Measurements from ENCODE around the gene DUSP28. TPM values are rescaled to one million over a fixed set of nuclear protein-coding genes. Genes with fewer than 3 reads are reported as not detected.
"Not testable (repeated sequence)": the region's sequence is repeated elsewhere in the genome, so short reads cannot be mapped to it uniquely, and the experiment has no call there.

The DUSP28 gene
- total and polyA plus RNA-seq, 2 experiments from 2014 or later: 2.7 to 4.3 TPM

DNA sequence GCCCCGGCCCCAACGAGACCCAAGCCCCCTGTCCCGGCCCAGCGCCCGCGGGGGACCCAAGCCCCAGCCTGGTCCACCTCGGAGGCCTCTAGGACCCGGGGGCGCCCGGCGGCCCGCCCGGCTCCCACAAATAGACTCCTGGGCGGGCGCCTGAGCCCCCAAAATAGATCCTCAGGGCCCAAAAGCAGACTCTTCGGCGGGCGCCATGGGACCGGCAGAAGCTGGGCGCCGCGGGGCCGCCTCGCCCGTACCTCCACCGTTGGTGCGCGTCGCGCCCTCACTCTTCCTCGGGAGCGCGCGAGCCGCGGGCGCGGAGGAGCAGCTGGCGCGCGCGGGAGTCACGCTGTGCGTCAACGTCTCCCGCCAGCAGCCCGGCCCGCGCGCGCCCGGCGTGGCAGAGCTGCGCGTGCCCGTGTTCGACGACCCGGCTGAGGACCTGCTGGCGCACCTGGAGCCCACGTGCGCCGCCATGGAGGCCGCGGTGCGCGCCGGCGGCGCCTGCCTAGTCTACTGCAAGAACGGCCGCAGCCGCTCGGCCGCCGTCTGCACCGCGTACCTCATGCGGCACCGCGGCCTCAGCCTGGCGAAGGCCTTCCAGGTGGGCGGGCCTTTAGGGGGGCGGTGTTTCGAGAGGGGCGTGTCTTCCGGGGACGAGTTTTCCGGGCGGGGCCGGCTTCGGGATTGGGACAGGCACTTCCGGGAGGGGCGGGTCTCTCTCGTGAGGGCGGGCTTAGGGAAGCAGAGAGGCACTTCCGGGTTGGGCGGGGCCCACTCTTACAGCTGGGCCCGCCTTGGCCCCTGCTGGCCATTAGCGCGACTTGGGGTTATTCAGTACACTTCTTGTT is 545 bp downstream of the DUSP28 start:
- peaks cover 9% of the 10 kb centered on the region; the same call in 1 of the 2 replicates for H3K79me2 ChIP-seq (replicated peaks; ENCODE audit: insufficient read depth)
- TF ChIP-seq POLR2AphosphoS5 (IDR thresholded peaks at IDR 0.05; ENCODE audit: low read depth) (peak; percentile 94), JUNB (IDR thresholded peaks at IDR 0.05; ENCODE audit: unreplicated experiment) (no peak)
- H3F3A ChIP-seq (replicated peaks; ENCODE audit: low read depth): 0 out of 2 replicates have a peak, but pooled peaks cover 5% of the 10 kb centered on the region
- H3K9me2 ChIP-seq (ENCODE audit: insufficient read depth): peaks cover 6% of the 10 kb centered on the region
- H3K27me3 ChIP-seq (ENCODE audit: insufficient read depth): peaks cover 24% of the 10 kb centered on the region
- Mint-ChIP-seq H3K9me3 (no peaks in the 10 kb centered on the region; the same call in 2 of the 3 replicates), H3K27me3 (ENCODE audit: insufficient read depth, low read depth, poor library complexity) (peaks cover 32% of the 10 kb centered on the region), H3K4me1 (peaks cover 36% of the 10 kb centered on the region), H3K4me3 (peak overlapping the region; percentile 71), H3K36me3 (ENCODE audit: low read depth) (peaks cover 9% of the 10 kb centered on the region; the same call in 2 of the 3 replicates), H3K27ac (peak overlapping the region; percentile 82)
- peak overlapping the region; percentile 93 for H3K4me2 ChIP-seq
- H3K36me3 ChIP-seq (ENCODE audit: insufficient read depth): no peaks in the 10 kb centered on the region
- peak; percentile 59 for ATAC-seq
- peak overlapping the region; percentile 81 for H3K4me3 ChIP-seq
- no peak overlapping the region for H3K27ac ChIP-seq (ENCODE audit: low read depth)
- peak; percentile 99 for DNase-seq (ENCODE audit: low spot score)
- peaks cover 15% of the 10 kb centered on the region for H3K4me1 ChIP-seq (ENCODE audit: insufficient read depth)
- H2AFZ ChIP-seq: peak overlapping the region; percentile 95; the same call in 1 of the 2 replicates
- H4K20me1 ChIP-seq (replicated peaks; ENCODE audit: insufficient read depth): no peaks in the 10 kb centered on the region

- Histone ChIP-seq H3K9me2 (ENCODE audit: insufficient read depth) (peaks cover 6% of the 10 kb centered on the region), H3K4me1 (ENCODE audit: insufficient read depth) (peaks cover 20% of the 10 kb centered on the region), H2AFZ (peak overlapping the region; percentile 95), H3K79me2 (replicated peaks; ENCODE audit: insufficient read depth) (peaks cover 9% of the 10 kb centered on the region; the same call in 1 of the 2 replicates), H3F3A (replicated peaks; ENCODE audit: low read depth) (0 out of 2 replicates have a peak, but pooled peaks cover 5% of the 10 kb centered on the region), H3K4me3 (peak overlapping the region; percentile 81), H3K27ac (ENCODE audit: low read depth) (peak overlapping the region; percentile 70; the same call in 1 of the 2 replicates), H3K4me2 (peak overlapping the region; percentile 93), H3K27me3 (ENCODE audit: insufficient read depth) (peaks cover 24% of the 10 kb centered on the region), H4K20me1 (replicated peaks; ENCODE audit: insufficient read depth) (no peaks in the 10 kb centered on the region), H3K36me3 (ENCODE audit: insufficient read depth) (no peaks in the 10 kb centered on the region)
- Mint-ChIP-seq H3K36me3 (ENCODE audit: low read depth) (peaks cover 9% of the 10 kb centered on the region; the same call in 2 of the 3 replicates), H3K9me3 (no peaks in the 10 kb centered on the region; the same call in 2 of the 3 replicates), H3K4me3 (peak overlapping the region; percentile 71), H3K27ac (peak overlapping the region; percentile 82), H3K4me1 (peaks cover 40% of the 10 kb centered on the region), H3K27me3 (ENCODE audit: insufficient read depth, low read depth, poor library complexity) (peaks cover 32% of the 10 kb centered on the region)
- DNase-seq (ENCODE audit: low spot score): no peak
- no peak for TF ChIP-seq ZNF462 (CRISPR knock-in tag; IDR thresholded peaks at IDR 0.05)
- TF ChIP-seq CTCF (conservative IDR thresholded peaks at IDR 0.05; ENCODE audit: low read depth in 2 of 2): peak in 1 of 2 experiments; percentile 13; a peak in 1 of 4 replicates
- ATAC-seq: no peak
Observed at GRCh38 chr2:240561325-240561971, 1.3 kb downstream of the DUSP28 start.

DNA sequence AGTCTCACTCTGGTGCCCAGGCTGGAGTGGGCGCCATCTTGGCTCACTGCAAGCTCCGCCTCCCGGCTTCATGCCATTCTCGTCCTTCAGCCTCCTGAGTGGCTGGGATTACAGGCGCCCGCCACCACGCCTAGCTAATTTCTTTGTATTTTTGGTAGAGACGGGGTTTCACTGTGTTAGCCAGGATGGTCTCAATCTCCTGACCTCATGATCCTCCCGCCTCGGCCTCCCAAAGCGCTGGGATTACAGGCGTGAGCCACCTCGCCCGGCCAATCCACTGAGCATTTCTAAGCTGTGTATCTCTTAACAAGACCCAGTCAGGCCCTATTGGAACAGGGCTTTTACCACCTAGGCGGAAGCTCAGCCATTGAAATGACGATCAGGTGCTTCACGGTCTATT is 3.1 kb downstream of the DUSP28 start:
- H3K9me3 Mint-ChIP-seq; H3K36me3 Mint-ChIP-seq (ENCODE audit: low read depth); H2AFZ ChIP-seq; H3K4me3 ChIP-seq; H3K4me3 Mint-ChIP-seq; H3K27ac Mint-ChIP-seq; ATAC-seq; H3K79me2 ChIP-seq (replicated peaks; ENCODE audit: insufficient read depth); H3K4me2 ChIP-seq; H3K9me2 ChIP-seq (ENCODE audit: insufficient read depth); DNase-seq (ENCODE audit: low spot score); H4K20me1 ChIP-seq (replicated peaks; ENCODE audit: insufficient read depth); H3K36me3 ChIP-seq (ENCODE audit: insufficient read depth); H3K27ac ChIP-seq (ENCODE audit: low read depth): not testable (repeated sequence)
- Mint-ChIP-seq H3K27me3 (ENCODE audit: insufficient read depth, low read depth, poor library complexity) (peaks cover 39% of the 10 kb centered on the region), H3K4me1 (peaks cover 43% of the 10 kb centered on the region)
- Histone ChIP-seq H3K4me1 (ENCODE audit: insufficient read depth) (peaks cover 15% of the 10 kb centered on the region), H3F3A (replicated peaks; ENCODE audit: low read depth) (peaks cover 12% of the 10 kb centered on the region; the same call in 1 of the 2 replicates), H3K27me3 (ENCODE audit: insufficient read depth) (peaks cover 33% of the 10 kb centered on the region)

All from GM23338 (cell line).